SK-N-SH (cell line): ENCODE results near the gene PRKN. TPM values are rescaled to one million over a fixed set of nuclear protein-coding genes. Genes with fewer than 3 reads are reported as not detected.

ENCODE experiments used
- CTCF ChIA-PET: fragments of 300-600, 350-600 bp; formaldehyde crosslinking; extraction: SDS; loops from one replicate; lab custom pipeline; 2021; lab: Yijun Ruan, JAX
- POLR2A ChIA-PET: fragments of 350-600 bp; sonication (Branson Sonifier 250); formaldehyde crosslinking; extraction: SDS; loops from one replicate; lab custom pipeline; 2020; ENCODE audit warnings: antibody characterized with exemption, inconsistent platforms; lab: Yijun Ruan, JAX
- DNase-seq: peaks from one replicate; pipeline ENCODE4 v3.0.0; 2012
- H2AFZ ChIP-seq: fragments of 200-600 bp; sonication (generic); 2 replicates; pipeline ENCODE4 v1.8.1; 2016; ENCODE audit warnings: antibody characterized with exemption, mild to moderate bottlenecking, low read depth
- H3F3A ChIP-seq: fragments of 200-600 bp; sonication (generic); replicated peaks from 2 replicates; pipeline ENCODE3; 2016; ENCODE audit warnings: antibody characterized with exemption, mild to moderate bottlenecking; ENCODE audit not compliant: insufficient read depth
- H3K27ac ChIP-seq, 2 experiments: fragments of 200-500 bp in 1 of 2; fragments of 200-600 bp in 1 of 2; sonication (Bioruptor generic) in 1 of 2; sonication (generic), shearing (Covaris generic) in 1 of 2; 2 replicates each; pipeline versions ENCODE4 v1.5.1 to v1.6.1; 2014 to 2016; ENCODE audit warnings: low read depth in 2 of 2, inconsistent platforms in 1 of 2, low read length in 1 of 2, mild to moderate bottlenecking in 1 of 2, mixed read lengths in 1 of 2
- H3K27me3 ChIP-seq: fragments of 200-600 bp; sonication (generic), shearing (Covaris generic); 2 replicates; pipeline ENCODE4 v1.6.1; 2016; ENCODE audit warnings: mixed run types; ENCODE audit not compliant: insufficient read depth
- H3K36me3 ChIP-seq, 2 experiments: fragments of 200-500 bp in 1 of 2; fragments of 200-600 bp in 1 of 2; sonication (Bioruptor generic) in 1 of 2; sonication (generic) in 1 of 2; replicated peaks in 1 of 2; 2 replicates each; pipeline versions ENCODE3 to v1.5.1; 2014 to 2016; ENCODE audit warnings: low read length in 1 of 2, mild to moderate bottlenecking in 1 of 2; ENCODE audit not compliant: insufficient read depth in 2 of 2, control insufficient read depth in 1 of 2
- H3K4me1 ChIP-seq, 2 experiments: fragments of 200-500 bp in 1 of 2; fragments of 200-600 bp in 1 of 2; sonication (Bioruptor generic) in 1 of 2; sonication (generic), shearing (Covaris generic) in 1 of 2; 2 replicates each; pipeline versions ENCODE4 v1.5.1 to v1.6.1; 2014 to 2016; ENCODE audit warnings: low read depth in 1 of 2, low read length in 1 of 2, mixed run types in 1 of 2; ENCODE audit not compliant: insufficient read depth in 2 of 2, control insufficient read depth in 1 of 2
- H3K4me2 ChIP-seq: fragments of 200-600 bp; sonication (generic), shearing (Covaris generic); 2 replicates; pipeline ENCODE4 v1.6.1; 2017; ENCODE audit warnings: mixed run types
- H3K4me3 ChIP-seq, 2 experiments: fragments of 200-500 bp in 1 of 2; fragments of 200-600 bp in 1 of 2; sonication (Bioruptor generic) in 1 of 2; sonication (generic), shearing (Covaris generic) in 1 of 2; 2 replicates each; pipeline versions ENCODE4 v1.5.1 to v1.8.1; 2014 to 2016; ENCODE audit warnings: low read depth in 2 of 2, inconsistent platforms in 1 of 2, low read length in 1 of 2, mild to moderate bottlenecking in 1 of 2, mixed read lengths in 1 of 2, moderate library complexity in 1 of 2
- H3K79me2 ChIP-seq: fragments of 200-600 bp; sonication (generic); 2 replicates; pipeline ENCODE4 v1.8.1; 2017; ENCODE audit warnings: mild to moderate bottlenecking; ENCODE audit not compliant: insufficient read depth
- H3K9ac ChIP-seq: fragments of 200-600 bp; sonication (generic); 2 replicates; pipeline ENCODE4 v1.6.1; 2017; ENCODE audit warnings: mixed run types
- H3K9me2 ChIP-seq: fragments of 200-600 bp; sonication (generic); 2 replicates; pipeline ENCODE4 v1.6.1; 2017; ENCODE audit warnings: mixed run types
- H3K9me3 ChIP-seq: fragments of 200-600 bp; sonication (generic); 2 replicates; pipeline ENCODE4 v1.6.1; 2017; ENCODE audit warnings: mixed run types, mild to moderate bottlenecking, moderate library complexity
- H4K20me1 ChIP-seq: fragments of 200-600 bp; sonication (generic); 2 replicates; pipeline ENCODE4 v1.6.1; 2017; ENCODE audit warnings: mild to moderate bottlenecking, mixed run types; ENCODE audit not compliant: insufficient read depth
- ELF1 ChIP-seq: IDR thresholded peaks from 2 replicates; pipeline ENCODE4 v1.4.0; 2012
- EP300 ChIP-seq, 2 experiments: IDR thresholded peaks; 2 replicates each; pipeline versions ENCODE4 v1.4.0 to v1.6.1; 2012; ENCODE audit warnings: borderline replicate concordance in 1 of 2, low read depth in 1 of 2, low read length in 1 of 2
- FOSL2 ChIP-seq: IDR thresholded peaks from 2 replicates; pipeline ENCODE4 v1.4.0; 2012; ENCODE audit warnings: low read depth, mild to moderate bottlenecking, moderate library complexity, borderline replicate concordance
- GABPA ChIP-seq: IDR thresholded peaks from 2 replicates; pipeline ENCODE4 v1.4.0; 2012; ENCODE audit warnings: low read depth, mild to moderate bottlenecking
- GATA2 ChIP-seq: sonication (generic); formaldehyde crosslinking; IDR thresholded peaks from 2 replicates; pipeline ENCODE4 v1.5.0; 2020; ENCODE audit warnings: mild to moderate bottlenecking, missing genetic modification reagents
- IRF3 ChIP-seq: fragments of 150-350 bp; IDR thresholded peaks from 2 replicates; pipeline ENCODE4 v1.6.1; 2016; ENCODE audit warnings: mild to moderate bottlenecking, low read depth, low read length
- MEF2A ChIP-seq: IDR thresholded peaks from 2 replicates; pipeline ENCODE4 v1.4.0; 2012; ENCODE audit warnings: low read depth, borderline replicate concordance
- POLR2AphosphoS5 ChIP-seq: IDR thresholded peaks from 2 replicates; pipeline ENCODE4 v1.6.1; 2012; ENCODE audit warnings: low read depth, low read length
- RAD21 ChIP-seq: IDR thresholded peaks from 2 replicates; pipeline ENCODE4 v1.6.1; 2012; ENCODE audit warnings: mild to moderate bottlenecking, low read length
- RCOR1 ChIP-seq: fragments of 150-350 bp; IDR thresholded peaks from 2 replicates; pipeline ENCODE4 v1.6.1; 2017; ENCODE audit warnings: antibody characterized with exemption, low read length
- SIN3A ChIP-seq: IDR thresholded peaks from 2 replicates; pipeline ENCODE4 v1.6.1; 2012; ENCODE audit warnings: low read depth, mild to moderate bottlenecking, low read length, moderate library complexity, borderline replicate concordance
- YY1 ChIP-seq: IDR thresholded peaks from 2 replicates; pipeline ENCODE4 v1.4.0; 2012; ENCODE audit warnings: low read depth, mild to moderate bottlenecking
- WGBS: methylation state at CpG from one replicate; pipeline ENCODE4 v1.1.6; 2017; ENCODE audit warnings: low lambda C conversion rate; 5-methylcytosine and 5-hydroxymethylcytosine counted together
- polyA plus RNA-seq, 3 experiments: library from polyadenylated mRNA; depleted of rRNA; stranded (reverse); fragments of >200 nt; gene quantifications; 2 replicates each; pipeline ENCODE4 v1.2.3, GENCODE V29; 2012

The PRKN gene
- polyA plus RNA-seq, 1 of the 3 experiments (the other 2 are of a cell fraction): 0.76 TPM

- no peak for TF ChIP-seq MEF2A
- no peak for TF ChIP-seq GABPA
- TF ChIP-seq SIN3A: no peak
- TF ChIP-seq EP300 (IDR thresholded peaks at IDR 0.05; ENCODE audit: borderline replicate concordance in 1 of 2, low read depth in 1 of 2, low read length in 1 of 2): peak in 1 of 2 experiments; percentile 47; a peak in 2 of 4 replicates
- TF ChIP-seq GATA2: peak; percentile 79
- peak; percentile 65 for TF ChIP-seq RCOR1
- Histone ChIP-seq H2AFZ (no peak overlapping the region), H3F3A (no peaks in the 10 kb centered on the region), H3K27ac (peak overlapping the region in 1 of 2 experiments; percentile 11; a peak in 1 of 4 replicates), H3K4me2 (no peak overlapping the region), H4K20me1 (no peaks in the 10 kb centered on the region), H3K27me3 (no peaks in the 10 kb centered on the region), H3K4me1 (no peaks in the 10 kb centered on the region; a peak in 2 of 4 replicates), H3K79me2 (no peaks in the 10 kb centered on the region), H3K9me3 (no peaks in the 10 kb centered on the region), H3K36me3 (no peaks in the 10 kb centered on the region), H3K9me2 (no peaks in the 10 kb centered on the region), H3K9ac (no peak overlapping the region), H3K4me3 (no peak overlapping the region)
- POLR2A ChIA-PET: no interaction called here
- DNase-seq: peak; percentile 25
- WGBS: 0% methylated on average over 1 of the region's 1 CpG
- CTCF ChIA-PET: interaction anchor here (0.7 to 0.9 kb wide), 2 partner anchors 22 to 44 kb away, joined by 3 read pairs; no protein-coding TSS in a partner anchor
These were observed 930.9 kb downstream of the PRKN start for GRCh38 chr6:161796681-161797080.

- TF ChIP-seq ELF1 (no peak), YY1 (no peak), RAD21 (0 out of 2 replicates have a peak, but pooled peaks have one; percentile 13), FOSL2 (no peak), RCOR1 (no peak), MEF2A (no peak), POLR2AphosphoS5 (no peak), IRF3 (no peak)
- H3K36me3 ChIP-seq: no peaks in the 10 kb centered on the region
- 42% methylated on average over 8 of the region's 8 CpGs for WGBS
- no peaks in the 10 kb centered on the region for H3K27me3 ChIP-seq
- no peak overlapping the region for H3K4me3 ChIP-seq
- no peaks in the 10 kb centered on the region for H3K9me3 ChIP-seq
- H4K20me1 ChIP-seq: no peaks in the 10 kb centered on the region
- no peaks in the 10 kb centered on the region; a peak in 2 of 4 replicates for H3K4me1 ChIP-seq
- no peak overlapping the region for H2AFZ ChIP-seq
- no peak overlapping the region for H3K27ac ChIP-seq
- no peak for DNase-seq
- H3K79me2 ChIP-seq: no peaks in the 10 kb centered on the region
- H3K4me2 ChIP-seq: no peak overlapping the region
- ChIA-PET POLR2A (no interaction called here), CTCF (interaction anchor here (1.4 kb wide), 1 partner anchor 175 kb away, joined by 4 read pairs; no protein-coding TSS in a partner anchor)
- no peak overlapping the region for H3K9ac ChIP-seq
- H3F3A ChIP-seq: no peaks in the 10 kb centered on the region
- H3K9me2 ChIP-seq: no peaks in the 10 kb centered on the region
These were observed 934.6 kb downstream of the PRKN start for GRCh38 chr6:161792851-161793493.
